OCI-LY3 (cell line): ENCODE results near the gene DLK1.

ENCODE experiments used
- EZH2phosphoT487 ChIP-seq: fragments of 200-600 bp; shearing (Covaris generic); IDR thresholded peaks from 2 replicates; pipeline ENCODE4 v1.6.1; 2018; ENCODE audit warnings: antibody characterized with exemption, mixed run types, low read depth
- TF ChIP-seq, protein P1 (sequence below): fragments of 200-600, 300-600 bp; sonication (generic); IDR thresholded peaks from 2 replicates; pipeline ENCODE4 v1.5.1; 2014; ENCODE audit warnings: antibody characterized with exemption, low read length, low read depth

DNA sequence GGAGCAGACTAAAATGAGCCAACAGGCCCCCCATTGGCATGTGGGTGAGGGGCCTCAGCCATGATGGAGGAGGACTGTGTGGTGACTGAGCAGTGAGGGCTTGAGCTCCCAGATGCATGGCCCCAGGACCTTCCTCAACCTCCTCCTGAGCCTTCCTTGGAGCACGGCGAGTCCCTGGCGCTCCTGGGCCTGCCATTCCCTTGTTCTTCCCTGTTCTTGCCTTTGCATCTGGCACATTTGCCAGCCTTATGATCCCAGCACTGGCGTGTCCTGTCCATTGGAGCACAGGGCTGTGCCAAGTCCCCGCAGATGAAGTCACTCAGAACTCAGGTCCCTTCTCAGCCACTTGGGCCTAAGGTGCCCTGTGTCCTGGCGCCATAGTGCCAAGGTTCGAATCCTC, 58.9 kb downstream of the DLK1 start:
- TF ChIP-seq, protein P1, sequence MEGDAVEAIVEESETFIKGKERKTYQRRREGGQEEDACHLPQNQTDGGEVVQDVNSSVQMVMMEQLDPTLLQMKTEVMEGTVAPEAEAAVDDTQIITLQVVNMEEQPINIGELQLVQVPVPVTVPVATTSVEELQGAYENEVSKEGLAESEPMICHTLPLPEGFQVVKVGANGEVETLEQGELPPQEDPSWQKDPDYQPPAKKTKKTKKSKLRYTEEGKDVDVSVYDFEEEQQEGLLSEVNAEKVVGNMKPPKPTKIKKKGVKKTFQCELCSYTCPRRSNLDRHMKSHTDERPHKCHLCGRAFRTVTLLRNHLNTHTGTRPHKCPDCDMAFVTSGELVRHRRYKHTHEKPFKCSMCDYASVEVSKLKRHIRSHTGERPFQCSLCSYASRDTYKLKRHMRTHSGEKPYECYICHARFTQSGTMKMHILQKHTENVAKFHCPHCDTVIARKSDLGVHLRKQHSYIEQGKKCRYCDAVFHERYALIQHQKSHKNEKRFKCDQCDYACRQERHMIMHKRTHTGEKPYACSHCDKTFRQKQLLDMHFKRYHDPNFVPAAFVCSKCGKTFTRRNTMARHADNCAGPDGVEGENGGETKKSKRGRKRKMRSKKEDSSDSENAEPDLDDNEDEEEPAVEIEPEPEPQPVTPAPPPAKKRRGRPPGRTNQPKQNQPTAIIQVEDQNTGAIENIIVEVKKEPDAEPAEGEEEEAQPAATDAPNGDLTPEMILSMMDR, result no peak
- TF ChIP-seq EZH2phosphoT487, result no peak
